ENCODE measurements around the gene ANKRD16. TPM values are rescaled to one million over a fixed set of nuclear protein-coding genes. Genes with fewer than 3 reads are reported as not detected.

ANKRD16 gene
- total and polyA plus RNA-seq, 2 donors (not counting 1 experiment from before 2014, with no cell fraction given): 10.9 to 12.6 TPM

DNA sequence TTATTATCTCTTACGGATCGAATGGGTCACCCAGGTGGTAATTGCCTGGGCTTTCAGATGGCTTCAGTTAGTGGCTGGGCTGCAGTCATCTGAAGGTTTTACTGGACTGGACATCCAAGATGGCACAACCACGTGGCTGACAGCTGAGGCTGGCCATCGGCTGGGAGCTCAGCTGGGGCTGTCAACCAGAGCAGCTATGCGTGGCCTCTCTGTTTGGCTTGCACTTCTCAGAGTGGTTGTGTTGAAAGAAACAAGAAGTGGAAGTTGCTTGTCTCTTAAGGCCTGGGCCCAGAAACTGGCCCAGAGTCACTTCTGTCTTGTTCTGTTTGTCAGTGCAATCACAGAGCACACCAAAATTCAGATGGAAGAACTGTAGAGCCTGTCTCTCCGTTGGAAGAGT, 70.8 kb downstream of the ANKRD16 start:
- no peaks in the 10 kb centered on the region for H4K20me1 ChIP-seq (ENCODE audit: control insufficient read depth, insufficient read depth, low read length, poor library complexity, severe bottlenecking)
- ATAC-seq (ENCODE audit: low read depth): peak; percentile 54
- H3K27ac ChIP-seq (ENCODE audit: low read length in 2 of 2): peak overlapping the region; percentile 89 to 94
- H3K27me3 ChIP-seq (replicated peaks in 1 of 4; ENCODE audit: control extremely low read depth in 1 of 4, control insufficient read depth in 3 of 4, insufficient read depth in 4 of 4, low read length in 3 of 4): no peaks in the 10 kb centered on the region
- H3K79me2 ChIP-seq (ENCODE audit: control insufficient read depth, insufficient read depth, low read length): peaks cover 18% of the 10 kb centered on the region
- H3K27ac Mint-ChIP-seq: peak overlapping the region; percentile 98
- peaks cover 65 to 77% of the 10 kb centered on the region in 2 donors for H3K4me1 ChIP-seq (ENCODE audit: control insufficient read depth in 2 of 2, insufficient read depth in 2 of 2, low read length in 2 of 2)
- ChIA-PET POLR2A (interaction anchor here (0.6 to 3.5 kb wide), 9 partner anchors 12 to 249 kb away, joined by 3 to 23 read pairs (median 4); no protein-coding TSS in a partner anchor), CTCF (interaction anchor here (0.9 to 2.8 kb wide), 9 partner anchors 14 to 76 kb away, joined by 3 to 19 read pairs (median 5); no protein-coding TSS in a partner anchor)
- intact Hi-C loops (cut with micrococcal nuclease): loop anchor here (10.0 kb wide), 1 partner anchor 236 kb away; no protein-coding TSS in a partner anchor
- peaks cover 64% of the 10 kb centered on the region for H3K4me1 Mint-ChIP-seq
- H3K4me3 Mint-ChIP-seq: peak overlapping the region; percentile 78
- WGBS (ENCODE audit: insufficient coverage): 13% methylated on average over 5 of the region's 6 CpGs
- H3K9me3 Mint-ChIP-seq (ENCODE audit: insufficient read depth): no peaks in the 10 kb centered on the region
- peak overlapping the region; percentile 43 for H2AFZ ChIP-seq (ENCODE audit: insufficient read depth, low read depth, low read length, poor library complexity, severe bottlenecking)
- peak overlapping the region; percentile 51 for H3K4me2 ChIP-seq (replicated peaks; ENCODE audit: low read depth, low read length, poor library complexity, severe bottlenecking)
- H3K27me3 Mint-ChIP-seq: no peaks in the 10 kb centered on the region
- H3K4me3 ChIP-seq (ENCODE audit: control extremely low read depth in 1 of 5, extremely low read depth in 1 of 5, insufficient read depth in 1 of 5, low read depth in 2 of 5, low read length in 4 of 5): peak overlapping the region in 1 of 5 experiments; percentile 4
- H3K9me3 ChIP-seq (ENCODE audit: control extremely low read depth in 1 of 3, control insufficient read depth in 2 of 3, insufficient read depth in 1 of 3, low read length in 2 of 3): no peaks in the 10 kb centered on the region
- H3K9ac ChIP-seq (ENCODE audit: low read length): no peak overlapping the region
- TF ChIP-seq EZH2 (IDR thresholded peaks at IDR 0.05; ENCODE audit: borderline replicate concordance, insufficient read depth, low read depth, low read length, poor library complexity, severe bottlenecking): no peak
- TF ChIP-seq, protein P1, sequence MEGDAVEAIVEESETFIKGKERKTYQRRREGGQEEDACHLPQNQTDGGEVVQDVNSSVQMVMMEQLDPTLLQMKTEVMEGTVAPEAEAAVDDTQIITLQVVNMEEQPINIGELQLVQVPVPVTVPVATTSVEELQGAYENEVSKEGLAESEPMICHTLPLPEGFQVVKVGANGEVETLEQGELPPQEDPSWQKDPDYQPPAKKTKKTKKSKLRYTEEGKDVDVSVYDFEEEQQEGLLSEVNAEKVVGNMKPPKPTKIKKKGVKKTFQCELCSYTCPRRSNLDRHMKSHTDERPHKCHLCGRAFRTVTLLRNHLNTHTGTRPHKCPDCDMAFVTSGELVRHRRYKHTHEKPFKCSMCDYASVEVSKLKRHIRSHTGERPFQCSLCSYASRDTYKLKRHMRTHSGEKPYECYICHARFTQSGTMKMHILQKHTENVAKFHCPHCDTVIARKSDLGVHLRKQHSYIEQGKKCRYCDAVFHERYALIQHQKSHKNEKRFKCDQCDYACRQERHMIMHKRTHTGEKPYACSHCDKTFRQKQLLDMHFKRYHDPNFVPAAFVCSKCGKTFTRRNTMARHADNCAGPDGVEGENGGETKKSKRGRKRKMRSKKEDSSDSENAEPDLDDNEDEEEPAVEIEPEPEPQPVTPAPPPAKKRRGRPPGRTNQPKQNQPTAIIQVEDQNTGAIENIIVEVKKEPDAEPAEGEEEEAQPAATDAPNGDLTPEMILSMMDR (IDR thresholded peaks at IDR 0.05): no peak
- H3K36me3 ChIP-seq (replicated peaks in 1 of 2; ENCODE audit: control extremely low read depth in 1 of 2, control insufficient read depth in 1 of 2, extremely low read depth in 1 of 2, insufficient read depth in 2 of 2, low read length in 1 of 2): peaks cover 0 to 2% of the 10 kb centered on the region in 2 experiments
- DNase-seq: peak; percentile 72

DNA sequence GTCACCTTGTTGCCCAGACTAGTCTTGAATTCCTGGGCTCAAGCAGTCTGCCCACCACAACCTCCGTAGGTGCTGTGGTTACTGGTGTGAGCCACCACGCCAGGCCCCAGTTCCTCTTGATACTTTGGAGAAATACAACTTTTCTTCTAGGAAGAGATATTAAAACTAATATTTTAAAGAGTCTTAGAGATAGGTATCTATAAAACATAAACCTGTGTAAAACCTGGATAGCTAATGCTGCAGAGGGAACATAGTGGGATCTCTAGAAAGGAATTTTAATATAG, 71.7 kb downstream of the ANKRD16 start:
- peaks cover 65% of the 10 kb centered on the region for H3K4me1 Mint-ChIP-seq
- H3K79me2 ChIP-seq (ENCODE audit: control insufficient read depth, insufficient read depth, low read length): peaks cover 26% of the 10 kb centered on the region
- peak overlapping the region in 1 of 5 experiments; percentile 26 for H3K4me3 ChIP-seq (ENCODE audit: control extremely low read depth in 1 of 5, extremely low read depth in 1 of 5, insufficient read depth in 1 of 5, low read depth in 2 of 5, low read length in 4 of 5)
- H3K4me2 ChIP-seq (replicated peaks; ENCODE audit: low read depth, low read length, poor library complexity, severe bottlenecking): peak overlapping the region; percentile 82
- ChIA-PET CTCF (interaction anchor here (1.3 to 2.8 kb wide), 8 partner anchors 14 to 56 kb away, joined by 4 to 19 read pairs (median 9); no protein-coding TSS in a partner anchor), POLR2A (interaction anchor here (0.9 to 3.5 kb wide), 7 partner anchors 12 to 72 kb away, joined by 3 to 23 read pairs (median 3); partner anchors contain the start of gene FBH1)
- no peaks in the 10 kb centered on the region for H3K27me3 ChIP-seq (replicated peaks in 1 of 4; ENCODE audit: control extremely low read depth in 1 of 4, control insufficient read depth in 3 of 4, insufficient read depth in 4 of 4, low read length in 3 of 4)
- H3K27me3 Mint-ChIP-seq: no peaks in the 10 kb centered on the region
- H3K9me3 ChIP-seq (ENCODE audit: control extremely low read depth in 1 of 3, control insufficient read depth in 2 of 3, insufficient read depth in 1 of 3, low read length in 2 of 3): no peaks in the 10 kb centered on the region
- intact Hi-C loops (cut with micrococcal nuclease): loop anchor here (10.0 kb wide), 1 partner anchor 237 kb away; no protein-coding TSS in a partner anchor
- H3K4me3 Mint-ChIP-seq: peak overlapping the region; percentile 26
- no peak overlapping the region for H3K9ac ChIP-seq (ENCODE audit: low read length)
- peaks cover 65 to 77% of the 10 kb centered on the region in 2 donors for H3K4me1 ChIP-seq (ENCODE audit: control insufficient read depth in 2 of 2, insufficient read depth in 2 of 2, low read length in 2 of 2)
- DNase-seq (no peak), ATAC-seq (ENCODE audit: low read depth) (no peak)
- H3K27ac ChIP-seq (ENCODE audit: low read length in 2 of 2): peak overlapping the region; percentile 89 to 94
- H3K9me3 Mint-ChIP-seq (ENCODE audit: insufficient read depth): no peaks in the 10 kb centered on the region
- H4K20me1 ChIP-seq (ENCODE audit: control insufficient read depth, insufficient read depth, low read length, poor library complexity, severe bottlenecking): no peaks in the 10 kb centered on the region
- H3K27ac Mint-ChIP-seq: peak overlapping the region; percentile 95
- TF ChIP-seq, protein P1 (IDR thresholded peaks at IDR 0.05): no peak
- no peak for TF ChIP-seq EZH2 (IDR thresholded peaks at IDR 0.05; ENCODE audit: borderline replicate concordance, insufficient read depth, low read depth, low read length, poor library complexity, severe bottlenecking)
- WGBS (ENCODE audit: insufficient coverage): no CpG with 5 or more reads among the region's 2 CpGs
- no peak overlapping the region for H2AFZ ChIP-seq (ENCODE audit: insufficient read depth, low read depth, low read length, poor library complexity, severe bottlenecking)
- H3K36me3 ChIP-seq (replicated peaks in 1 of 2; ENCODE audit: control extremely low read depth in 1 of 2, control insufficient read depth in 1 of 2, extremely low read depth in 1 of 2, insufficient read depth in 2 of 2, low read length in 1 of 2): peaks cover 0 to 2% of the 10 kb centered on the region in 2 experiments

All from B cell (primary cell).